CD4-positive, alpha-beta T cell treated with Interleukin-4 for 1 hour (primary cell): ENCODE measurements around the gene RIMKLA.

ENCODE experiments used
- DNase-seq, 2 donors: peaks; one replicate each; pipeline ENCODE4 v3.0.0-alpha.2; 2020 to 2022

Gene RIMKLA, protein sequence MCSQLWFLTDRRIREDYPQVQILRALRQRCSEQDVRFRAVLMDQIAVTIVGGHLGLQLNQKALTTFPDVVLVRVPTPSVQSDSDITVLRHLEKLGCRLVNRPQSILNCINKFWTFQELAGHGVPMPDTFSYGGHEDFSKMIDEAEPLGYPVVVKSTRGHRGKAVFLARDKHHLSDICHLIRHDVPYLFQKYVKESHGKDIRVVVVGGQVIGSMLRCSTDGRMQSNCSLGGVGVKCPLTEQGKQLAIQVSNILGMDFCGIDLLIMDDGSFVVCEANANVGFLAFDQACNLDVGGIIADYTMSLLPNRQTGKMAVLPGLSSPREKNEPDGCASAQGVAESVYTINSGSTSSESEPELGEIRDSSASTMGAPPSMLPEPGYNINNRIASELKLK

DNA sequence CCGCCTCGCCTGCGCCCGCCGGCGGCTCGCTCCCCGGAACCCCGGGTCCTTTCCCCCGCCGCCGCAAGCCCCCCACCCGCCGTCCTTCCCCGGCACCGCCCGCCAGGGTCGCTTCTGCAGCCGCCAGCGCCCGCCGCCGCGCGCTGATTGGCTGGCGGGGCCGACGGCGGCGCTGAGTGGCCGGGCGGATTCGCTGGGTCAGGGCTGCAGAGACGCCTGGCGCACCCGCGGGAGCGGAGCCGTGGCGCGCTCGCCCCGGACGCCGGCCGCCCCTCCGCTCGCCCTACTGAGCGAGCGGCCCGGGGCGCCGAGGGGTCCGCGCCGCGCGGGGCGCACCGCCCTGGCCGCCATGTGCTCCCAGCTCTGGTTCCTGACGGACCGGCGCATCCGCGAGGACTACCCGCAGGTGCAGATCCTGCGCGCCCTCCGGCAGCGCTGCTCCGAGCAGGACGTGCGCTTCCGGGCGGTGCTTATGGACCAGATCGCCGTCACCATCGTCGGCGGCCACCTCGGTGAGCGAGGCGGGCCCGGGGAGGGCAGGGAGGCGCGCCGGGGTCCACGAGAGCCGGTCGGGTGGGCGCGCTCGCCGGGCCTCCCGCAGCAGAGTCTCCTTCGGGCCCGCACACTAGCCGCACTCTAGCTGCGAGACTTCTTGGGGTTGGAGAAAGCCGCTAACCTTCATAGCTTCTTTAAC, at the start of gene RIMKLA:
RIMKLA (plus strand) TSS at position 207 of the 694 bp plus-strand sequence; CDS start at position 350, 143 bp downstream.
- DNase-seq: peak; percentile 24 to 29

DNA sequence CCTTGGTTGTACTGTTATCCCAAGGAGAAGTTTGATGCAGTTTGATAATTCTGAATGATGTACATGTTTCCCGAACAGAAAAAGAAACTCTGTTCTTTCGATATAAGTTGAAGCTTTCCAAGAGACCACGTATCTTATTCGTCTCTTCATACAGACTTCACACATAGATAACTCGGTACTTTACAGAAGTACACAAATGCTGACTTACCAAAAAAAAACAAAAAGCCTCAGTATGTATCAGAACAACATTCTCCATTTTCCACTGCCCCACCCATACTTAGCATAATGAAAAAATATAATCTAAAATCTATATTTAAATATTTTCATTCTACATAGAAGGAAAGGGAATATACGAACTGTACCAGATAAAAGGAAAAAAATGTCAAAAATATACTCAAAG, 47.7 kb upstream of the RIMKLA start:
- DNase-seq: no peak

DNA sequence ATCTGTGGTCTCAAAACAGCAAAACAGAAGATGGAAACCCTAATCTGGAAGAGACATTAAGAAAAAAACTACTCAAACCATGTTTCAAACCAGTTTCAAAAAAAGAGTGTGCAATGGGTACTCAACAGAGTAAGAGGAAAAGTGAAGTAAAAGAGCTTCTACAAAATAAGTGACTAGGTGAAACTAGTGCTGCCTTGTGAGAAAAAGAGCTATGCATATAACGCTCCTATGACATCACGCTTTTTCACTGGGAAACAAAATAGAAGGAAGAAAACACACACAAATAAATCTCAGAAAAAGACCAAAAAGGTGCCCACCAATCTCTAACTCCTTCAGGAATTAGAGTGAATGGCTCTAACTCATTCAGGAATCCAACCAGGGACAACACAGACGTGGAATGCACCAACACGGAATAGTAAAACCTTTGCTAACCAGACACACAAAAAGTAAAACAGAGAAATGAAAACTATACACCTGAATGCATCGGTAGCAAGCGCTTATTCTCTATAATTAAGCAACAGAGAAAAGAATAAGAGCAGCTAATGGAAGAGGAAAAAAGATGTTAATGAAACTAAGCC, 46.8 kb upstream of the RIMKLA start:
- DNase-seq: no peak

DNA sequence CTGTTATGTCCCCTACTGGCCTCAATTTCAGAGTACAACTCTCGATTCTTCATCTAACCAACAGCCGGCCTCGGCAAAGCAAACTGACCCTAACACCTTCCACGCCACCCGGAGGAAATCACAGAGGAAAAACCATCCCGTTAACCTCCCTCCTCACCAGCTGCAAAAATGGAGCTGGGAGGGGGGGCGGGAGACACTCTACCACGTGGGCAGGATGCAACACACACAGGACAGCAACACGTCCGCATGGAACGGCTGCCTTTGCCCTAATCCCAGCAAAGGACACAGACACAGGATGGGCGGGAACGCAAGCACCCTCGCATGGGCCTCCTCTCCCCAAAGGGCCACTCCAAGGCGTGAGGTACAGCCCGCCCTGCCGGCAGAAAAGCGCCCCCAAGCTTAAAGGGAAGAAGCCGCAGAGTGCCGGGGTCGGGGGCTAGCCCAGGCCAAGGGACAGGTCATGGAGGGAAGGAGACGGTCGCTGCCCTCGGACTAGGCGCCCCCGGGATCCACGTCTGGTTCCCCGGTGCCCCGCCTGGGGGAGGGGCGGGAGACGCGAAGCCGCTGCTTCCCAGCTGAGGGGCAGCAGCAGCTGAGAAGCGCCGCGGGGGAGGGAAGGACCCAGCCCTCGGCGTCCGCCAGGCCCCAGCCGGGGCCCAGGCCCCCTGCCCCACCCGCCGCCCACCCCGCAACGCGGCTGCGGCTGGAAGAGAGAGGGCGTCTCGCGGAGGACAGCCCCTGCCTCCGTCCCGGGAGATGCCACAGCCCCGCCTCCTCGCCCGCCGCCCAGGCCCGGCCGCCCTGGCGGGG, 46.1 kb upstream of the RIMKLA start:
- peak in 1 of 2 donors; percentile 14 for DNase-seq

DNA sequence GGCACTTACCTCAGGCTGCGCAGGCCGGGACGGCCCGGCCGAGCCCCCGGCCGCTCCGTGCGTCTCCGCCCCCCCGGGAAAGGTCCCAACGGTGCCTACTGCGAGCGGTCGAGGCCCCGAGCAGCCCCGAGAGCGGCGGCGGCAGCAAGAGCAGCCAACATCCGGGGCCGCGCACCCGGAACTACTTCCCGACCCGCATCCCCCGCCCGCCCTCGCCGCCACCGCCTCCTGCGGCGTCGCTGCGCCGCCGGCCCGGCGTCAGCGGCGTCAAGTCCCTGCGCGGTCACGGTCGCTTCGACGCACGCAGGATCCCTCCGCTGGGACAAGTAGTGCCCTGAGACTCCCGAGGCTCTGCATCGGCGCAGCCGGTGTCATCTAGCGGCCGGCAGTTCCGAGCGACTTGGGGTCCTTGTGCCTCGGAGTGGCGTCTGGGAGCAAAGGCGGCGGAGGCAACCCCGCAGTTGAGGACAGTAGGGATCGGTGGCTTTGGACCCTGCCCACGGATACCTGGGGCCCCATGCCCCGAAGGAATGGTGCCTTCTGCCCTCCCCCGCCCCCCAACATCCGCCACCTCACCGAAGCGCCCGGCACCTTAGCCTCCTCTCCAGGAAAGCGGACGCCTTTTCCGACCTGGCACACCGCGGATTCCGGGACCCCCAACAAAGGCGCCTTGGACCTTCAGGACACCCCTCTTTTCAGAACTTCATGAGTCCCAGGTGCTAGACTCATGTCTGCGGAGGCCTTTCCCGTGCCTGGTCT, 45.4 kb upstream of the RIMKLA start, which contains the start of gene FOXJ3:
FOXJ3 (minus strand) TSS at position 186 of the 759 bp plus-strand sequence. CDS start 24,142 bp downstream, outside the sequence.
- peak; percentile 90 to 92 for DNase-seq

DNA sequence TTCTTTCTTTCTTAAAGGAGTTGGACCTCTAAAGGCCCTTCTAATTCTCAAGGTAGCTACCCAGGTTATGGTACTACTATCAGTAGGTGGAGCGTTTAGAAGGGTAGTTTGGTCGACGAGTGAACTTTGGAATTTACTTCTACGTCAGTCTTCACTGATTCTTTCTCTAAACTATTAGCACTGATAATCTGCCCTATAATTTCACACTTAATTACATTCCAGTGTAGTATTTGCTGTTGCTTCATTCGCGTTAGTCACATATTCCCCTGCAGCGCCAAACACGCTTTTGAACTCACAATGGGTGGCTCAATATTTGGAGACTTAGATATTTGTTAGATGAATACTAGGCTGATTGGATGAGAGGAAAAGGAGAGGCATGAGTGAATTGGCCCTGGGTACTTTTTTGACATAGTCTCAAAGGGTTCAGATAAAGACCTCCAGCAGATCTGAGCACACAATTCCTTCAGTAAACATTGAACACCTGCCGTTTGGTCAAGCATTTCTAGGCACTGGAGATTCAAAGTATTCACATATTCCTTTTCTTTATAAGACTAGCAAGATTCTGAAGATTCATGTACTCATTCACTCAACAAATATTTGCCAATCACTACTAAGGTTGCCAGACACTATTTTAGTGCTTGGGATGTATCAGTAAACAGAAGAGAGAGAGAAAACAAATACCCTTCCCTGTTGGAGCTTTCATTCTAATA, 44.6 kb upstream of the RIMKLA start:
- no peak for DNase-seq

DNA sequence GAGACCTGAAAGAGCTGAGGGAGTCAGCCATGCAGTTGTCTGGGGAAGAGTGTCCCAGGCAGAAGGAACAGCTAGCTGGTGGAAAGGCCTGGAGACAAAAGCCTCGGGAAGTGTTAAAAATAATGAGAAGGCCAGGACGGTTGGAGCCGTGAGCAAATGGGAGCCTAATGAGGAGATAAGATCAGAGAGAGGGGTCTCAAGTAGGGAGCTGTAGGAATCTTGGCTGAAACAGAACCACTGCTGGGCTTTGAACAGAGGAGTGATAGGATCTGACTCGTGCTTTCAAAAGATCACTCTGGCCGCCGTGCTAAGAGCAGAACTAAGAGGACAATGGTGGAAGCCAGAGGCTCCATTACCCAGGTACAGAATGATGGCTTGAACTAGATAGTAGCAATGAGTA, 43.6 kb upstream of the RIMKLA start:
- no peak for DNase-seq

DNA sequence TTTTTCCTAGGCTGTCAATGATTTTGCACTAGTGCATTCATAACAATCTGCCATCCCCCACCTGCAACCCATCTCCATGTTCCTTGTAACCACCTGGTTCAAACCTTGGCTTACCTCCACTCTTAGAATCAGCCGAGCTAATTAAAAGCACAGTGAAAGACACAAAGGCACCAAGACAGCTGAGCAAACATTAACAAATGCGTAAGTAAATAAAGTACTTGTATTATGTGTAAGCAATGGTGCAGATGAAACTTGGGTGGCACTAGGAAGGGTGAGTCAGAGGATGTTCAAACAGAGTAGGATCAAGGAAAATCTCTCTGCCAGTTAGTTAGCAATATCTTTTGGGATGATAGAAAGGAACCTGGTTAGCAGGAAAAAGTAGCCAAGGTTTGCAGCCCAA, 40.5 kb upstream of the RIMKLA start:
- no peak for DNase-seq

DNA sequence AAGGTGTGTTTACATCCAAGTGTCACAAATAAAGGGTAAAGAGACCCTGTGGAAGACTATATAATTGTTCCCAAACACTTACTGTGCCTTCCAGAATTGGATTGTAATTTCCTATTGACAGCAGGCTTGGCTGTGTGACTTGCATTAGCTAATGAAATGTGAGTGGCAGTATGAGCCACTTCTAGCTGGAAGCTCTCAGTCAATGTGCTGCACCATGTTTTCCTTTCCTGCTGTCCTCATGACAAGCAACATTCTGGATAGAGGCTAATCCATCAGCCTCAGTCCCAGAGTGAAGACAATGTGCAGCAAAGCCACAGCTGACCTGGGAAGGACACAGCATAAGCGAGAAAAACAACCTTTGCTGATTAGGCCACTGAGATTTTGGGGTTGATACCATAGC, 39.7 kb upstream of the RIMKLA start:
- no peak for DNase-seq

DNA sequence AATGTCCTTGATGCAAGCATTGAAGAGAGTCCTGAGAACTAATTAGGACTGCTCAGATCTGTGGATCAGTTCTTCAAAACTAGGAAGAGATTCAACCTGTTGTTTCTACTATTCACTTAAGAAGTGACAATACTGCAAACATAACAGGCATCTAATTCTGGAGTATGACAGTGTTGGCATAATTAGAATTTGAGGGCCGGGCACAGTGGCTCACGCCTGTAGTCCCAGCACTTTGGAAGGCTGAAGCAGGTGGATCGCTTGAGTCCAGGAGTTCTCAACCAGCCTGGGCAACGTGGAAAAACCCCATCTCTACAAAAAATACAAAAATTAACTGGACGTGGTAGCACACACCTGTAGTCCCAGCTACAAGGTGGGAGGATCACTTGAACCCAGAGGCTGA, 37.5 kb upstream of the RIMKLA start:
- DNase-seq: no peak

DNA sequence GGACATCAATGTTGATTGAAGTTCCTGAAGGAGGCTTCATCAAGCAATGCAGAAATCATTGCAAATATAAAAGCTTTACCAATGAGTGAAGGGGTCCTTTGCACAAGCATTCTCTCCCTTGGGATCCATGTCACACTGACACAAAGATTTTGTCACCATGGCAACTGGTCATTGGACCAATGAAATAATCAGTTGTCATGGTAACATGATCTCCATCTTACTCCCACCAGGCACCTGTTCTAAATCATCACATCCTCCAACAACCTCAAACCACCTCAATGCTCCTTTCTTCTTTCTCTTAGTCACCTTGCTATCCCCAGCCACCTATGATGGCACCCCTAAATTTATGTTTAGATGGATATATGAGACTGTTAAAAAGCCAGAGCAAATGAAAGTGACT, 32.1 kb upstream of the RIMKLA start:
- no peak for DNase-seq

DNA sequence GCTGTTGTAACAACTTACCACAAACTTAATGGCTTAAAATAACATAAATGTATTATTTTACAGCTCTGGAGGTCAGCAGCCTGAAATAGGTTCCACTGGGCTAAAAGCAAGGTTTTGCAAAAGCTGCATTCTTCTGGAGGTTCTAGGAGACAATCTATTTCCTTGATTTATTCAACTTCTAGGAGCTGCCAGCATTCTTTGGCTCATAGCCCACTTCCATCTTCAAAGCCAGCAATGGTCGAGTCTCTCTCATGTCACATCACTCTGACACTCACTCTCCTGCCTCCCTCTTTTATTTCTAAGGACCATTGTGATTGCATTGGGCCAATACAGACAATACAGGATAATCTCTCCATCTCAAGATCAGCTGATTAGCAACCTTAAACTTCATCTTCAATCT, 30.5 kb upstream of the RIMKLA start:
- no peak for DNase-seq

DNA sequence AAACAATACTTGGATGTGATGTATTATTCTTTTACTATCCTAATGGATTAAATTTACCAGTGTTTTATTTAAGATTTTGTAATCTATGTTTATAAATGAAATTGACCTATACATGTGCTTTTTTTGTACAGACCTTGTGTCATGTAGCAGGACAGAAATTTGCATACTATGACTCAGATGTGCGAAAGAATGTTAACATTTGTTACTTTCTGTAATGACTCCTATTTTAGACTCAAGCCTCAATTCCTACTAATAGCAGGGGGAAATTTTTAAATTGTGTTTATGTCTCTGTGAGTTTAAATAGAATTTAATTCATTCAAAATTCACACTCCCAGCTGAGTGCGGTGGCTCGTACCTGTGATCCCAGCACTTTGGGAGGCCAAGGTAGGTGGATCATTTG, 21.8 kb upstream of the RIMKLA start:
- no peak for DNase-seq

DNA sequence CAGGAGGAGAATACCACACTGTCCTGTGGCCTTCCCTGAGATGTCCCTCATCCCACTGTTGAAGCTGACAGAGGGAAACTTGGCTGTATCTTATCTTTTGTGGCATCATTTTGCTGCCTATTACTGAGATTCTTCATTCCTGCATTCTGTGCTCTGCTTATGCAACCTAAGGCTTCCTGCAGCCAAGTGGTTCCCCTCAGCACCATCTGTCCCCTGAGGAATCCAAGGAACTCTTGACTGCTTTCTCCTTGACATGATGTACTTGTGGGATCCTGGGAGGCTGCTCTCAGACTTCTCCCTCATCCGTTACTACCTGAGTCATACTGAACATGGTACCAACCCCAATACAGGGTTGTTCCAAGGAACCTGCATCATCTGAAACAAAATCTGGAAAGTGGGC, 21.1 kb upstream of the RIMKLA start:
- no peak for DNase-seq

DNA sequence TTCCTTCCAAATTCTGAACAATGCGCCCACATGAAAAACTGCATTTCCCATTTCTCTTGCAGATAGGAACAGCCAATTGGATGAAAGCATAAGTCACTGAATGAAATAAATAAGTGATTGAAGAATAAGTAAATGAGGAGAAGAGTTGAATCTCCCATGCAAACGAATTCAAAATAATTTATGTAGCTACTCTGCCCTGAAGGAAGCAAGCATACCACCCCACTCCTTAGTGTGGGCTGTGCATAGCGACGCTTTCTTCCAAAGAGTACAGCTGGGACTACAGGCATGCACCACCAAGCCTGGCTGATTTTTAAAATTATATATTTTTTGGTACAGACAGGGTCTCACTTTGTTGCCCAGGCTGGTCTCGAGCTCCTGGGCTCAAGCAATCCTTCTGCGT, 16.5 kb upstream of the RIMKLA start:
- no peak for DNase-seq

DNA sequence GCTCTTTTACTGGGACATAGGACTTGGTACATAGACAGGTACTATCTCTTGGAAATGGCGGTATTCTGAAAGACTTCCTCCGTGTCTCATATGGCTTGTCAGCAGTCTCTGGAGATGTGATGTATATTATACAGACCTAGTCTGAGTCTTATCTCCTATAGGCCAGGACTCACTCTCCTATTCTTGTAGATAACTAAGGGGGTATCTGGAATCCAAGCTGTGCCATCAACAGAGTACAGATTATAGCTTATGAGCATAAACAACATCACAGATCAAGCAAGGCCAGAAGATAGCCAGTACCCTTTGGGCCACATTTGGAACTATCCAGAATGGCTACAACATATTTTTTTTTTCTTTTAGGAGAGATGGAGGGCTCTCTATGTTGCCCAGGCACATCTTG, 16.1 kb upstream of the RIMKLA start:
- no peak for DNase-seq

DNA sequence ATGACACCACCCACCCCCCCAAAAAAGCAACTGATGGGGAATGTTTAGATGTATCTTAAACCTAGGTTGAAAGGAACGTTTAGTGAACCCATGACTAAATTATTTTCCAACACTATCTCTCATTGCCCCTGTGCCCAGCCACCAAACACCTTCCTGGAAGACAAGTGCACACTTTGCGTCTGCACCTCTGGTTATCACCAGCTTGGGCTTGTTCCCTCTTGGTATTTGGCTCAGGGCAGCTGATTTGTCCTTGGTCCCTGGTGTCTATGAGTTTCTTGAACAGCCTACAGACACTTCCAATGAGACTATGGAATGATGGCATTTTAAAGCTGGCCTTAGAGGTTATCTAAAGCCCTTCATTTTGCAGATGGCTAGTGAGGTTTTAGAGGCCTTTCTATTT, 15.5 kb upstream of the RIMKLA start:
- DNase-seq: no peak

DNA sequence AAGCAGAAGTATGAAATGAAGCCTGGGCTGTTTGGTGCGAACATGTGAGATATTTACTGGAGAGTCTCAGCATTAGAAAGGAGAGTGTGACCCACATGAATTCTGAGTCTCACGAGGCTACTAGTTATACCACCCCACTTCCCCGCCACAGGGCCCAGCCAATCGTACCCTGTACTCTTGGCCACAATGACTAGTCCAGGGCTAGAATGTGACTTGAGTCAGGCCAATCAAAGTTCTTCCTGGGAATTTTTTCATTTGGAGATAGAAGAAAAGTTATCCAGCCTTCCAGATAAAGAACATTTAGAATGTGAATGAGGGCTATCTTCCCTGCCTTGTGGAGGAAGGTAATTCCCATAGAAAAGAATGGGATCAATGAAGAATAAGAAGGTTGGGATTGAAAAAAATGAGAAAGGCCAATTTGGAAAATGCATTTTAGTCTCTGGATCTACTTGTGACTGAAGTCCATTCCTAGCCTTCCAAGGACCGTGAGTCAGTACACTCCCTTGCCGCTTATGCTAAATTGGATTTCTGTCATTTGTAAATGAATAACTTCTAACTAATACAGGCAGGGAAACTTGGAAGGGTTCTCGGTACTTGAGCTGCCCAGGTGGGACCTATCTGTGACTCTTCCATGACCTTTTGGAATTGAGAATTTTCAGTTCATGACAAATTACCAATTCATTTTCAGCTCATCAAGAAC, 12.3 kb upstream of the RIMKLA start:
- no peak for DNase-seq

DNA sequence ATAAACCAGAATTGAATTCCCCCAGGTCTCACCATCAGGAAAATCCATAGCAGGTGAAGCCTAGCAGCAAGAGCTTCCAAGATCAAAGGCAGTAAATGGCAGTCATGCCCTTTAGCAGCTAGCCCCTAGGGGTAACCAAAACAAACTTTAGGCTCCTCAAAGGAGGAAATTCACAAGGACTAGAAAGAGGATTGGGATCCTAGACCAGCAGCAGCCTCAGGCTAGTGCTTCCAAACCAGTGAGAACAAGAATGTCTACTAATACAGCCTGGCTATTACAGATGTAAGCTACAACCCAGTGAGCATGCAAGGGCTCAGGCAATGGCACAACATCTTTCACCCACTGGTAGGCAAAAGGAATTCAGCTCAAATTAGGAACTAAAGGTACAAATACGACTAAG, 11.1 kb upstream of the RIMKLA start:
- no peak for DNase-seq

DNA sequence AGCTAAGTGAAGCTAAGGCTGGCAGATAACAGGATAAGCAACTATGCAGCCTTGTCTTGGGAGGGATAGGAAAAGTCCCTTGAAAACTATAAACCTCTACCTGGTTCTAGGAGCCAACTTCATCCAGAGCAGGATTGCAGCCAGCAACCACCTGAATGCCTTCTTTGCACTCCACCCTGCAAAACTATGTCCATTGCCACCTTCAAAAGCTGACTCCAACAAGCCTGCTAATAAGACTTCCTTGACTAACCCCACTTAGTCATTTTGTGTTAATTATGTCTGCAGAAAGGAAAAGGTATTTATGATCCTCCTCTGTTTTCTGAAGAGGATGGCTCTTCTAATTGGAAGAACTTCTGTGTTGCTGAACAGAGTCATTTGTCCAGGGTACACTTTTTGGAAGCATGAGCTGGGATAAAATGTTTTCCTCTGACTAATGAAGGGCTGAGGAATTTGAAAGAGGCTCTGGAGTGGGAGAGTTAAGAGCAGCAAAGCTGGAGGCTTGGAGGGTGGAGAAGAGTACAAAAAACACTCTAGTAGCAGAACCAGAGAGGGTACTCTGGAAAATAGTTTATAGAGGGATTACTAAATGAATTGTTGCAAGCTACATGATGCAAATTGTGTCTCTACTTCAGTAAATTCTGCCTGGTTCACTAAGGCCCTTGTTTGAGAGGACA, 9.6 kb upstream of the RIMKLA start:
- no peak for DNase-seq
